WTC11 (cell line): Measurements from ENCODE around the gene CYP24A1.

Source experiments
- ATF3 ChIP-seq: sonication (generic); formaldehyde crosslinking; conservative IDR thresholded peaks from 2 replicates; pipeline ENCODE4 v1.8.1; 2022; ENCODE audit warnings: mild to moderate bottlenecking, missing genetic modification reagents
- CTCF ChIP-seq: fragments of 200-600 bp; IDR thresholded peaks from 2 replicates; pipeline ENCODE4 v1.8.0; 2022; ENCODE audit warnings: antibody characterized with exemption
- GABPB1 ChIP-seq: sonication (generic); formaldehyde crosslinking; IDR thresholded peaks from 2 replicates; pipeline ENCODE4 v1.8.1; 2023; ENCODE audit warnings: mild to moderate bottlenecking, missing genetic modification reagents
- GTF2I ChIP-seq: fragments of 250-450 bp; sonication (Bioruptor Pico); conservative IDR thresholded peaks from 2 replicates; pipeline ENCODE4 v1.4.0; 2021; ENCODE audit warnings: mild to moderate bottlenecking
- MXD4 ChIP-seq: fragments of 250-450 bp; sonication (Bioruptor Pico); IDR thresholded peaks from 2 replicates; pipeline ENCODE4 v1.8.0; 2021; ENCODE audit warnings: mild to moderate bottlenecking, moderate library complexity, borderline replicate concordance
- NR2C2 ChIP-seq: sonication (generic); formaldehyde crosslinking; IDR thresholded peaks from 2 replicates; pipeline ENCODE4 v1.8.0; 2022; ENCODE audit warnings: mild to moderate bottlenecking, missing genetic modification reagents
- TEAD4 ChIP-seq: sonication (generic); formaldehyde crosslinking; IDR thresholded peaks from 2 replicates; pipeline ENCODE4 v1.8.0; 2022; ENCODE audit warnings: mild to moderate bottlenecking, missing genetic modification reagents
- USF2 ChIP-seq: sonication (generic); formaldehyde crosslinking; IDR thresholded peaks from 2 replicates; pipeline ENCODE4 v1.8.1; 2023; ENCODE audit warnings: mild to moderate bottlenecking, missing genetic modification reagents, moderate library complexity
- ZNF416 ChIP-seq: fragments of 250-450 bp; sonication (Bioruptor Pico); IDR thresholded peaks from 2 replicates; pipeline ENCODE4 v1.9.0; 2021; ENCODE audit warnings: mild to moderate bottlenecking, inconsistent platforms
- ZNF512 ChIP-seq: sonication (generic); formaldehyde crosslinking; IDR thresholded peaks from 2 replicates; pipeline ENCODE4 v1.8.1; 2022; ENCODE audit warnings: missing genetic modification reagents, borderline replicate concordance
- ZSCAN18 ChIP-seq: fragments of 250-450 bp; sonication (Bioruptor Pico); IDR thresholded peaks from 2 replicates; pipeline ENCODE4 v2.1.2; 2022; ENCODE audit warnings: mild to moderate bottlenecking, moderate library complexity

- TF ChIP-seq GABPB1 (CRISPR knock-in tag) (no peak), CTCF (no peak), ZNF512 (CRISPR knock-in tag) (no peak), ZNF416 (CRISPR knock-in tag) (no peak), ZSCAN18 (no peak), USF2 (CRISPR knock-in tag) (no peak), NR2C2 (no peak), GTF2I (CRISPR knock-in tag) (no peak), ATF3 (CRISPR knock-in tag) (no peak), TEAD4 (CRISPR knock-in tag) (no peak), MXD4 (CRISPR knock-in tag) (no peak)
Observed at GRCh38 chr20:54215157-54215789, 41.5 kb upstream of the CYP24A1 start.
